ENCODE measurements around the gene FAN1.

DNA sequence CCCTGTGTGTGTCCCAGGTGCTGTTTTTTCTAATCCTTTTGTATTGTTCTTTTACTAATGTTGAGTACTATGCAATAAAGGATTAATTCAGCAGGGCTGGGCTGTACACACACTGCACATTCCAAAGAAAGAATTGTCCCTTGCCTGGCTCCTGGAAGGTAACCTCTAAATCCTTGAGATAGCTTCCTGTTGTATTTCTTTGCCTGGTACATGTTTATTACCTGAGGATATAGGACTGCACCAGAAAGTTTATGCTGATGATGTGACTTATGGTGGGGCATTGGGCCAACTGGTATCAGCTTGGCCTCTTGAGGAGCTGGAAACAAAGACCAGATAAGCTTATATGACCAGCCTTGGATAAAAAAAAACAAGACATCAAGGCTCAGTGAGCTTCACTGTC is 26.6 kb upstream of the FAN1 start:
- TF ChIP-seq ZFX (IDR thresholded peaks at IDR 0.05) = no peak
- TF ChIP-seq, protein P1, sequence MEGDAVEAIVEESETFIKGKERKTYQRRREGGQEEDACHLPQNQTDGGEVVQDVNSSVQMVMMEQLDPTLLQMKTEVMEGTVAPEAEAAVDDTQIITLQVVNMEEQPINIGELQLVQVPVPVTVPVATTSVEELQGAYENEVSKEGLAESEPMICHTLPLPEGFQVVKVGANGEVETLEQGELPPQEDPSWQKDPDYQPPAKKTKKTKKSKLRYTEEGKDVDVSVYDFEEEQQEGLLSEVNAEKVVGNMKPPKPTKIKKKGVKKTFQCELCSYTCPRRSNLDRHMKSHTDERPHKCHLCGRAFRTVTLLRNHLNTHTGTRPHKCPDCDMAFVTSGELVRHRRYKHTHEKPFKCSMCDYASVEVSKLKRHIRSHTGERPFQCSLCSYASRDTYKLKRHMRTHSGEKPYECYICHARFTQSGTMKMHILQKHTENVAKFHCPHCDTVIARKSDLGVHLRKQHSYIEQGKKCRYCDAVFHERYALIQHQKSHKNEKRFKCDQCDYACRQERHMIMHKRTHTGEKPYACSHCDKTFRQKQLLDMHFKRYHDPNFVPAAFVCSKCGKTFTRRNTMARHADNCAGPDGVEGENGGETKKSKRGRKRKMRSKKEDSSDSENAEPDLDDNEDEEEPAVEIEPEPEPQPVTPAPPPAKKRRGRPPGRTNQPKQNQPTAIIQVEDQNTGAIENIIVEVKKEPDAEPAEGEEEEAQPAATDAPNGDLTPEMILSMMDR (conservative IDR thresholded peaks at IDR 0.05) = no peak
